ENCODE measurements around the gene LAMP5. TPM values are rescaled to one million over a fixed set of nuclear protein-coding genes. Genes with fewer than 3 reads are reported as not detected.

LAMP5 gene
- total and polyA plus RNA-seq, 7 experiments from 2014 or later: 0.37 to 1.3 TPM; not detected in 5

- intact Hi-C loops (cut with micrococcal nuclease): no loop called here
- POLR2A ChIA-PET: no interaction called here
- ATAC-seq: no peak
These were observed 64.2 kb downstream of the LAMP5 start for GRCh38 chr20:9578594-9578993.

More at GRCh38 chr20:9578594-9578993, 64.2 kb downstream of the LAMP5 start:
- Histone ChIP-seq H3K4me3 (ENCODE audit: low read length) (no peak overlapping the region), H3K27me3 (ENCODE audit: control insufficient read depth in 2 of 2, insufficient read depth in 2 of 2, low read length in 2 of 2) (no peaks in the 10 kb centered on the region), H3K4me1 (ENCODE audit: control insufficient read depth in 2 of 2, insufficient read depth in 2 of 2, low read length in 2 of 2) (no peaks in the 10 kb centered on the region), H3K36me3 (ENCODE audit: control insufficient read depth in 2 of 3, insufficient read depth in 3 of 3, low read length in 3 of 3) (no peaks in the 10 kb centered on the region), H3K27ac (ENCODE audit: low read depth, low read length) (no peak overlapping the region), H3K9me3 (ENCODE audit: control insufficient read depth in 2 of 3, low read length in 3 of 3) (no peaks in the 10 kb centered on the region)
- H3K4me3 Mint-ChIP-seq: no peak overlapping the region
- peaks cover 0 to 5% (median 0%) of the 10 kb centered on the region in 11 donors for H3K9me3 Mint-ChIP-seq
- H3K36me3 Mint-ChIP-seq: no peaks in the 10 kb centered on the region
- H3K27me3 Mint-ChIP-seq: peaks cover 0 to 4% (median under 1%) of the 10 kb centered on the region in 5 donors
- no peak for DNase-seq
- H3K4me1 Mint-ChIP-seq: no peaks in the 10 kb centered on the region
- no peak overlapping the region for H3K27ac Mint-ChIP-seq
- CTCF ChIA-PET: no interaction called here
